ENCODE measurements around the gene RNU6-1.

The RNU6-1 gene

GRCh38 chr15:67821784-67822440, 17.9 kb downstream of the RNU6-1 start:
- H3K4me3 ChIP-seq (ENCODE audit: low read depth, low read length): no peak overlapping the region
- DNase-seq (ENCODE audit: low read depth): no peak
- TF ChIP-seq CTCF (conservative IDR thresholded peaks at IDR 0.05; ENCODE audit: low read depth, low read length): no peak

- TF ChIP-seq CTCF (conservative IDR thresholded peaks at IDR 0.05; ENCODE audit: low read depth, low read length): no peak
- peak; percentile 64 for DNase-seq (ENCODE audit: low read depth)
- H3K4me3 ChIP-seq (ENCODE audit: low read depth, low read length): no peak overlapping the region
Measured at GRCh38 chr15:67820992-67821783, 18.7 kb downstream of the RNU6-1 start.

GRCh38 chr15:67820122-67820991, 19.5 kb downstream of the RNU6-1 start:
- TF ChIP-seq CTCF (conservative IDR thresholded peaks at IDR 0.05; ENCODE audit: low read depth, low read length): no peak
- no peak for DNase-seq (ENCODE audit: low read depth)
- no peak overlapping the region for H3K4me3 ChIP-seq (ENCODE audit: low read depth, low read length)

GRCh38 chr15:67819636-67820035, 20.2 kb downstream of the RNU6-1 start:
- DNase-seq (ENCODE audit: low read depth): no peak
- H3K4me3 ChIP-seq (ENCODE audit: low read depth, low read length): no peak overlapping the region
- no peak for TF ChIP-seq CTCF (conservative IDR thresholded peaks at IDR 0.05; ENCODE audit: low read depth, low read length)

GRCh38 chr15:67818464-67818863, 21.4 kb downstream of the RNU6-1 start:
- DNase-seq (ENCODE audit: low read depth): no peak
- no peak for TF ChIP-seq CTCF (conservative IDR thresholded peaks at IDR 0.05; ENCODE audit: low read depth, low read length)
- H3K4me3 ChIP-seq (ENCODE audit: low read depth, low read length): no peak overlapping the region

- no peak for DNase-seq (ENCODE audit: low read depth)
- no peak for TF ChIP-seq CTCF (conservative IDR thresholded peaks at IDR 0.05; ENCODE audit: low read depth, low read length)
- H3K4me3 ChIP-seq (ENCODE audit: low read depth, low read length): no peak overlapping the region
Measured at GRCh38 chr15:67816668-67817067, 23.2 kb downstream of the RNU6-1 start.

Measured in choroid plexus epithelial cell (primary cell).